ENCODE measurements around the gene KIAA1671. TPM values are rescaled to one million over a fixed set of nuclear protein-coding genes. Genes with fewer than 3 reads are reported as not detected.

Gene KIAA1671
- total RNA-seq, 3 donors from 2014 or later = 71.3 to 131 (median 88.9) TPM

GRCh38 chr22:25122136-25122764 lies 169.7 kb downstream of the KIAA1671 start:
- DNase-seq = no peak
- no peaks in the 10 kb centered on the region for H3K36me3 ChIP-seq (ENCODE audit: low read depth)
- TF ChIP-seq, protein P1, sequence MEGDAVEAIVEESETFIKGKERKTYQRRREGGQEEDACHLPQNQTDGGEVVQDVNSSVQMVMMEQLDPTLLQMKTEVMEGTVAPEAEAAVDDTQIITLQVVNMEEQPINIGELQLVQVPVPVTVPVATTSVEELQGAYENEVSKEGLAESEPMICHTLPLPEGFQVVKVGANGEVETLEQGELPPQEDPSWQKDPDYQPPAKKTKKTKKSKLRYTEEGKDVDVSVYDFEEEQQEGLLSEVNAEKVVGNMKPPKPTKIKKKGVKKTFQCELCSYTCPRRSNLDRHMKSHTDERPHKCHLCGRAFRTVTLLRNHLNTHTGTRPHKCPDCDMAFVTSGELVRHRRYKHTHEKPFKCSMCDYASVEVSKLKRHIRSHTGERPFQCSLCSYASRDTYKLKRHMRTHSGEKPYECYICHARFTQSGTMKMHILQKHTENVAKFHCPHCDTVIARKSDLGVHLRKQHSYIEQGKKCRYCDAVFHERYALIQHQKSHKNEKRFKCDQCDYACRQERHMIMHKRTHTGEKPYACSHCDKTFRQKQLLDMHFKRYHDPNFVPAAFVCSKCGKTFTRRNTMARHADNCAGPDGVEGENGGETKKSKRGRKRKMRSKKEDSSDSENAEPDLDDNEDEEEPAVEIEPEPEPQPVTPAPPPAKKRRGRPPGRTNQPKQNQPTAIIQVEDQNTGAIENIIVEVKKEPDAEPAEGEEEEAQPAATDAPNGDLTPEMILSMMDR (IDR thresholded peaks at IDR 0.05) = no peak
- no peak overlapping the region for H3K4me3 ChIP-seq
- peaks cover 12% of the 10 kb centered on the region for H3K4me1 ChIP-seq (ENCODE audit: low read depth)
- no peak for ATAC-seq
- no peaks in the 10 kb centered on the region for H3K9me3 ChIP-seq
- intact Hi-C loops (cut with DNase I, micrococcal nuclease) = no loop called here

DNA sequence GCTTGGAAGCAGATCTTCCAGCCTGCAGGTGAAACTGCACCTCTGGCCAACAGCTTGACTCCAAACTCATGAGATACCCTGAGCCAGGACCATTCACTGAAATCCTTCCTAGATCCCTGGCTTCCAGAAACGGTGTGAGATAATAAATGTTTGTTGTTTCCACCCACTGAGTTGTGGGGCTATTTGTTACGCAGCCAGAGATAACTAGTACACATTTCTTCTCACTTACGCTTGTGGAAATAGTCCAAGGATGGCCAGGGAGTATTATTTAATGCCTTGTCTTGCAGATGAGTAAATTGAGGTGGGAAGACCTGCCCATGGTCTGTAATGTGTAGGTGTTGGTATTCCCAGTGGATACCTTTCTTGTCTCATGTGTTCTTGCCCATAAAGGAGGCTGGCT lies 171.2 kb downstream of the KIAA1671 start:
- peaks cover 12% of the 10 kb centered on the region for H3K4me1 ChIP-seq (ENCODE audit: low read depth)
- DNase-seq (no peak), ATAC-seq (no peak)
- TF ChIP-seq, protein P1 (IDR thresholded peaks at IDR 0.05) = no peak
- H3K36me3 ChIP-seq (ENCODE audit: low read depth) = no peaks in the 10 kb centered on the region
- no peak overlapping the region for H3K4me3 ChIP-seq
- intact Hi-C loops (cut with DNase I, micrococcal nuclease) = no loop called here
- no peaks in the 10 kb centered on the region for H3K9me3 ChIP-seq

- ATAC-seq (no peak), DNase-seq (no peak)
- Histone ChIP-seq H3K4me3 (no peak overlapping the region), H3K9me3 (no peaks in the 10 kb centered on the region), H3K36me3 (ENCODE audit: low read depth) (no peaks in the 10 kb centered on the region), H3K4me1 (ENCODE audit: low read depth) (peaks cover under 1% of the 10 kb centered on the region)
- intact Hi-C loops (cut with DNase I, micrococcal nuclease) = no loop called here
- TF ChIP-seq, protein P1 (IDR thresholded peaks at IDR 0.05) = no peak
These were observed 173.3 kb downstream of the KIAA1671 start for GRCh38 chr22:25125693-25126357.

GRCh38 chr22:25126510-25126909 lies 174.0 kb downstream of the KIAA1671 start:
- intact Hi-C loops (cut with DNase I, micrococcal nuclease) = no loop called here

GRCh38 chr22:25127318-25127717 lies 174.8 kb downstream of the KIAA1671 start:
- no peaks in the 10 kb centered on the region for H3K36me3 ChIP-seq (ENCODE audit: low read depth)
- ATAC-seq (no peak), DNase-seq (no peak)
- intact Hi-C loops (cut with DNase I, micrococcal nuclease) = no loop called here
- peaks cover 16% of the 10 kb centered on the region for H3K4me1 ChIP-seq (ENCODE audit: low read depth)
- TF ChIP-seq, protein P1 (IDR thresholded peaks at IDR 0.05) = no peak
- no peak overlapping the region for H3K4me3 ChIP-seq
- no peaks in the 10 kb centered on the region for H3K9me3 ChIP-seq

More at GRCh38 chr22:25126510-25126909, 174.0 kb downstream of the KIAA1671 start:
- TF ChIP-seq, protein P1 (IDR thresholded peaks at IDR 0.05) = no peak
- no peak for DNase-seq
- Histone ChIP-seq H3K36me3 (ENCODE audit: low read depth) (no peaks in the 10 kb centered on the region), H3K4me3 (no peak overlapping the region), H3K9me3 (no peaks in the 10 kb centered on the region), H3K4me1 (ENCODE audit: low read depth) (peaks cover 8% of the 10 kb centered on the region)
- no peak for ATAC-seq
